Astrocyte (in vitro differentiated cells and primary cell): ENCODE results near the gene TEDC2. TPM values are rescaled to one million over a fixed set of nuclear protein-coding genes. Genes with fewer than 3 reads are reported as not detected.
A peak's percentile ranks its signal among the peaks of the same experiment; 100 is the strongest.

Experiments
- DNase-seq: peaks from one replicate; pipeline ENCODE4 v3.0.0-alpha.2; 2010; ENCODE audit warnings: low read depth
- FAIRE-seq: peaks from 2 replicates; lab custom pipeline; 2011; peaks lifted over from hg19 to GRCh38; lab: Jason Lieb, UNC
- H2AFZ ChIP-seq: 2 replicates; pipeline ENCODE4 v1.6.0; 2012; ENCODE audit warnings: low read depth, low read length, inconsistent platforms
- H3K27ac ChIP-seq: 2 replicates; pipeline ENCODE4 v1.5.1; 2011; ENCODE audit warnings: low read depth, low read length, inconsistent platforms
- H3K27me3 ChIP-seq: 2 replicates; pipeline ENCODE4 v1.6.0; 2011; ENCODE audit warnings: low read length, inconsistent platforms; ENCODE audit not compliant: insufficient read depth
- H3K36me3 ChIP-seq: 2 replicates; pipeline ENCODE4 v1.5.1; 2011; ENCODE audit warnings: low read length, inconsistent platforms; ENCODE audit not compliant: insufficient read depth
- H3K4me1 ChIP-seq: 2 replicates; pipeline ENCODE4 v1.5.1; 2011; ENCODE audit warnings: low read length, inconsistent platforms; ENCODE audit not compliant: insufficient read depth
- H3K4me2 ChIP-seq: 2 replicates; pipeline ENCODE4 v1.6.0; 2012; ENCODE audit warnings: low read length, inconsistent platforms
- H3K4me3 ChIP-seq: 2 replicates; pipeline ENCODE4 v1.5.1; 2011; ENCODE audit warnings: low read depth, mild to moderate bottlenecking, low read length, inconsistent platforms; ENCODE audit not compliant: insufficient read depth
- H3K79me2 ChIP-seq: 2 replicates; pipeline ENCODE4 v1.6.0; 2012; ENCODE audit warnings: mild to moderate bottlenecking, low read length, inconsistent platforms; ENCODE audit not compliant: insufficient read depth
- H3K9ac ChIP-seq: 2 replicates; pipeline ENCODE4 v1.6.0; 2012; ENCODE audit warnings: mild to moderate bottlenecking, low read length, inconsistent platforms
- H3K9me3 ChIP-seq: 2 replicates; pipeline ENCODE4 v1.5.1; 2012; ENCODE audit warnings: low read depth, mild to moderate bottlenecking, low read length, inconsistent platforms; ENCODE audit not compliant: insufficient read depth
- H4K20me1 ChIP-seq: 2 replicates; pipeline ENCODE4 v1.6.0; 2012; ENCODE audit warnings: low read length, inconsistent platforms; ENCODE audit not compliant: insufficient read depth
- H3K27ac Mint-ChIP-seq: one replicate; pipeline ENCODE4 v1.8.0; 2021; ENCODE audit warnings: mild to moderate bottlenecking, mixed read lengths; ENCODE audit not compliant: unreplicated experiment
- H3K27me3 Mint-ChIP-seq: one replicate; pipeline ENCODE4 v1.8.0; 2021; ENCODE audit warnings: low read depth, mixed read lengths; ENCODE audit not compliant: unreplicated experiment
- H3K36me3 Mint-ChIP-seq: one replicate; pipeline ENCODE4 v1.8.0; 2021; ENCODE audit warnings: low read depth, mixed read lengths; ENCODE audit not compliant: unreplicated experiment
- H3K4me1 Mint-ChIP-seq: one replicate; pipeline ENCODE4 v1.8.0; 2021; ENCODE audit warnings: low read depth, mixed read lengths; ENCODE audit not compliant: unreplicated experiment
- H3K4me3 Mint-ChIP-seq: one replicate; pipeline ENCODE4 v1.8.0; 2021; ENCODE audit warnings: mild to moderate bottlenecking, moderate library complexity, mixed read lengths; ENCODE audit not compliant: unreplicated experiment
- H3K9me3 Mint-ChIP-seq: one replicate; pipeline ENCODE4 v1.8.0; 2021; ENCODE audit warnings: mild to moderate bottlenecking, mixed read lengths; ENCODE audit not compliant: unreplicated experiment
- CTCF ChIP-seq: IDR thresholded peaks from 2 replicates; pipeline ENCODE4 v1.5.1; 2011; ENCODE audit warnings: low read depth, mild to moderate bottlenecking, inconsistent platforms, low read length, moderate library complexity; ENCODE audit not compliant: insufficient read depth
- EZH2 ChIP-seq: IDR thresholded peaks from 2 replicates; pipeline ENCODE4 v1.6.1; 2012; ENCODE audit warnings: mild to moderate bottlenecking, low read length, inconsistent platforms; ENCODE audit not compliant: insufficient read depth
- total RNA-seq: library from RNA; stranded (reverse); gene quantifications from 2 replicates; pipeline ENCODE4 v1.2.1, GENCODE V29; 2021

Gene TEDC2
- total RNA-seq, 1 donor from 2014 or later = 6.0 TPM

GRCh38 chr16:2457267-2457666, 2.6 kb upstream of the TEDC2 start:
- no peaks in the 10 kb centered on the region for H3K27me3 Mint-ChIP-seq
- Histone ChIP-seq H3K27me3 (no peaks in the 10 kb centered on the region), H3K27ac (no peak overlapping the region), H3K79me2 (peaks cover 8% of the 10 kb centered on the region), H3K9ac (no peak overlapping the region), H3K4me3 (no peak overlapping the region), H3K4me1 (peaks cover 14% of the 10 kb centered on the region), H3K9me3 (no peaks in the 10 kb centered on the region), H4K20me1 (peaks cover 5% of the 10 kb centered on the region), H3K4me2 (no peak overlapping the region), H2AFZ (no peak overlapping the region), H3K36me3 (peaks cover 14% of the 10 kb centered on the region)
- TF ChIP-seq CTCF (no peak), EZH2 (no peak)
- DNase-seq (no peak), FAIRE-seq (no peak)
- H3K4me1 Mint-ChIP-seq = peaks cover 3% of the 10 kb centered on the region
- H3K36me3 Mint-ChIP-seq = peaks cover 14% of the 10 kb centered on the region
- H3K27ac Mint-ChIP-seq = no peak overlapping the region
- H3K4me3 Mint-ChIP-seq = no peak overlapping the region
- no peaks in the 10 kb centered on the region for H3K9me3 Mint-ChIP-seq

- FAIRE-seq (no peak), DNase-seq (no peak)
- Mint-ChIP-seq H3K4me3 (peak overlapping the region; percentile 40), H3K27me3 (no peaks in the 10 kb centered on the region), H3K9me3 (no peaks in the 10 kb centered on the region), H3K27ac (no peak overlapping the region), H3K36me3 (peaks cover 9% of the 10 kb centered on the region), H3K4me1 (peaks cover 3% of the 10 kb centered on the region)
- H3K36me3 ChIP-seq = peaks cover 14% of the 10 kb centered on the region
- H2AFZ ChIP-seq = no peak overlapping the region
- peaks cover 14% of the 10 kb centered on the region for H3K4me1 ChIP-seq
- H4K20me1 ChIP-seq = peaks cover 5% of the 10 kb centered on the region
- no peak for TF ChIP-seq CTCF
- H3K27me3 ChIP-seq = no peaks in the 10 kb centered on the region
- no peak overlapping the region for H3K4me3 ChIP-seq
- no peak overlapping the region for H3K27ac ChIP-seq
- H3K9me3 ChIP-seq = no peaks in the 10 kb centered on the region
- no peak overlapping the region for H3K9ac ChIP-seq
- H3K79me2 ChIP-seq = peaks cover 8% of the 10 kb centered on the region
- H3K4me2 ChIP-seq = no peak overlapping the region
Measured at GRCh38 chr16:2457946-2458345, 2.0 kb upstream of the TEDC2 start.

- no peaks in the 10 kb centered on the region for H3K9me3 ChIP-seq
- peak overlapping the region; percentile 78 for H2AFZ ChIP-seq
- H3K4me1 ChIP-seq = peaks cover 14% of the 10 kb centered on the region
- FAIRE-seq (no peak), DNase-seq (no peak)
- H3K79me2 ChIP-seq = peaks cover 8% of the 10 kb centered on the region
- peak overlapping the region; percentile 79 for H3K9ac ChIP-seq
- H3K4me3 ChIP-seq = peak overlapping the region; percentile 59
- peaks cover 5% of the 10 kb centered on the region for H4K20me1 ChIP-seq
- H3K36me3 Mint-ChIP-seq = peaks cover 3% of the 10 kb centered on the region
- H3K27ac ChIP-seq = no peak overlapping the region
- H3K9me3 Mint-ChIP-seq = no peaks in the 10 kb centered on the region
- peak overlapping the region; percentile 86 for H3K4me3 Mint-ChIP-seq
- peaks cover 8% of the 10 kb centered on the region for H3K36me3 ChIP-seq
- TF ChIP-seq CTCF (no peak), EZH2 (no peak)
- no peaks in the 10 kb centered on the region for H3K27me3 Mint-ChIP-seq
- H3K4me2 ChIP-seq = peak overlapping the region; percentile 90
- peaks cover 7% of the 10 kb centered on the region for H3K4me1 Mint-ChIP-seq
- no peaks in the 10 kb centered on the region for H3K27me3 ChIP-seq
- H3K27ac Mint-ChIP-seq = peak overlapping the region; percentile 21
Measured at GRCh38 chr16:2458887-2459646, 842 bp upstream of the TEDC2 start.
